HG02885 (cell line): ENCODE data around the gene NEGR1.

Experiments used
- ATAC-seq: cut with Tn5 transposase; IDR thresholded peaks from one replicate; pipeline ENCODE4 v1.9.1; 2021; ENCODE audit warnings: mild to moderate bottlenecking; ENCODE audit not compliant: unreplicated experiment, poor library complexity

NEGR1 gene

DNA sequence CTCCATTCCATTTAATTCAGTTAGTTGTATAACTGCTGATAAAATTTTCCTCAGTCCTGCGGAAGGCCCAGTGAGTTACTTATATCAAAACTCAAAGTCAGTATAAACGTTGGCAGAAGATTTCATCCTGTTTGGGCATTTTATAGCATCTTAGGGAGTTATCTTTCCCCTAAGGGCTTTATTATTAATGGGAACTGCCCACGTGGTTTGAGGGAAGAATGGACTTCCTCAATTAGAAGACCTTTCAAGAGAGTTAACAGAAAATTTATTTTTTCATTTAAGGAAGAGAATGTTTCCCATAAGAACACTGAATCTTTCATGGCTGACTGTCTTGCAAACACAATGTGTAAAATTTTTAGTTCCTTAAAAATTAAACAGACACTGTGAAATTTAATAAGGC lies 400.1 kb downstream of the NEGR1 start:
- ATAC-seq, result no peak

DNA sequence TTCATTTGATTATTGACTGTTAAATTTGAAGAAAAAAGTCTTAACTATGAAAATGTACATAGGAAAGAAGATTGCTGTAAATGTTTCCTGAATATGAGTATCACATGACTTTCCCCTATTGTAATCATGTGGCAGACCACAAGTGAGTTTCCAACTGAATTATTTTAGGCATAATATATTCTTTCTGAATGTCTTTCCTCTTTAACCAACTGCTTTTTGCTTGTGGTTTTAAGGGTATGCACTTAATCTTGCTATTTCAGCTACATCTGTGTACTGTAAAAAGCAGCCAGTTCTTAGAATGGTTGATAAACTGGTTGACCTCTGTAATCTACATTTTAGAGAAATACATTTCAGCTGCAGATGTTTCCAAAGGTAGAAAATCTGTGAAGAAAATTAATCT lies 400.7 kb downstream of the NEGR1 start:
- no peak for ATAC-seq

- no peak for ATAC-seq
Observed at GRCh38 chr1:71869326-71869725, 413.0 kb downstream of the NEGR1 start.

- no peak for ATAC-seq
Observed at GRCh38 chr1:71862756-71863155, 419.6 kb downstream of the NEGR1 start.

GRCh38 chr1:71861022-71861421 lies 421.3 kb downstream of the NEGR1 start:
- ATAC-seq, result no peak

- no peak for ATAC-seq
Observed at GRCh38 chr1:71859806-71860205, 422.5 kb downstream of the NEGR1 start.

- ATAC-seq, result no peak
Observed at GRCh38 chr1:71857862-71858261, 424.5 kb downstream of the NEGR1 start.

DNA sequence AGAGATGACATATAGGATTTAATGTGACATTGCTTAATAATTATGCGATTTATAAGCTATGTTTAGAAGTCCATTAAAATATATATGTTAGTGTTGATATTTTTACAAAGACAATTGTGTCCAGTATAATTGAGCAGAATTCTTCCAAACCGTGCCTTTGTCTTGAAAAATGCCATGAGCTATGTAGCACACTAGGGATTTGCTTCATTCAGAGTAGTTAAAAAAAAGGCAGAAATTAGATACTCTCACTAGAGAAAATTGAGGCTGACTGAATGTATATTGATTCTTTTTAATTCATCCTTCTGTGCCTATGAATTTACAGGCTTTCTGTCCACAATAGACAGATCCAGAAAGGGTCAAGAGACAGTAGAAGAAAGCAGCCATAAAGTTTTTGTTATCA lies 429.0 kb downstream of the NEGR1 start:
- no peak for ATAC-seq

- ATAC-seq, result no peak
Observed at GRCh38 chr1:71850936-71851335, 431.4 kb downstream of the NEGR1 start.

DNA sequence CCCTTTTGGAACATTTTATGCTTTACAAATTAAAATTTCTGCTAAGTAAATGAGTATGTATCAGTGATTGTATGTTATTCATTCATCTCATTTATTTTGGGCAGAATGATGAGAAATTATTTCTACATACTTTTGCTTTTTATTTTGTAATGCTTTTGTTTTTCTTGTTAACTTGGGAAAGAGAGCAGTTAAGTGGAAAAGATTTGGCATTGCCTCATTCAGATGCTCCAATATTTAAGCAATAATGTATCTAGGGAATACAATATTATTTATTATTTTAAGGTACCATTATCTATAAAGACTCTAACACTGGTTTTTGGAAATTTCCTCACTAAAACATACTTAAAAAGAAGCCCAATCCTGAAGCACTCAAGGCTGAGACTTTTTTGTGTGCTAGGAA lies 431.8 kb downstream of the NEGR1 start:
- no peak for ATAC-seq

DNA sequence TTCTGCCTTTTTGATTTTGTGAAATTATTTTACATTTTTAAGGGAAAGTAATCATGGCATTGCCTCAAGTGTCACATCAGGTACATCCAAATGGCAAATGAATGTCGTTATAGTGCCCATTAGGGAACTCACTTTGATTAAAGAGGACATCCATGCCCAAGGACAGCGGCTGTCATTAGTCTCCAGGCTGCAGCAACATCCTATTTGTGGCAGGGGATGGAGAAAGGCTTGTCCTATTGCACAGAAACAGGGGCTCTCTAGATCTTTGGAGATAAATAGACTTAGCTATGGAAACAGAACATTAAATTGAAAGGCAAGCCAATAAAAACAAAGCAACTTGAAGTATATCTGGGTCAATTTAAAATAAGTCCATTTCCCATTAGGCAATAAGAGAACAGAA lies 439.3 kb downstream of the NEGR1 start:
- ATAC-seq, result no peak

DNA sequence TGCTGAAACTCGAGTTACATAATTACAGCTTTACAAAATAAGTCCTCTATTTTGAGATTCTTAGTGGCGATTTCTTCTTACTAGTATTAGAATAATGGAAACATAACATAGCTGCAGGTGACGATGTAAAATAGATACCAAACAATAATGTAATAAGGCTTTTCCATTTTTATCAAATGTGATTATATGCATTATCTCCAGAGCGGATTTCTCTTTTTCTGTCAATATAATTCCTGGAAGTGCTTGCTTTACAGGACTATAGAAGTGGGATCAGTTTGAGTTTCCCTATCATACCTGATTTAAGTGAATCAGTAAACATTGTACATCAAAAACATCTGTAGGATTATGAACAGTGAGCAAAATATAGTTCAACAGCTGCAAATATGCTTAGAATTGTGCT lies 442.5 kb downstream of the NEGR1 start:
- ATAC-seq, result no peak

DNA sequence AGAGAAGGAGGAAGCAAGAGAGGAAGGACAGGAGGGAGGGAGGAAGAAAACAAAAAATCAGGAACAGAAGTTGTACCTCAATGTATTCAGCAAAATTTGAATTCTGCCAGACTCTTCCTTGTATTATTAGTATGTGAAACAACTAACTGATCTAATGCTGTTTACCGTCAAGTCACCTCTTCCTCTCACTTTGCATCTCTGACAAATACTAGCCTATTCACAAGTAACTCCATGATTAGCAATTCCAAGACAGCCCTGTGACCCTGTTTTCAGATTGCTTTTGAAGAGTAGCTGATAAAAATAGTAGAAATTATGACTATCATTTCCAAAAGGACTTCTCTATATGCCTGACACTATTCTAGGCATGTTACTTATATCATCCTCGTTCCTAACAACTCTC lies 445.4 kb downstream of the NEGR1 start:
- ATAC-seq, result no peak

DNA sequence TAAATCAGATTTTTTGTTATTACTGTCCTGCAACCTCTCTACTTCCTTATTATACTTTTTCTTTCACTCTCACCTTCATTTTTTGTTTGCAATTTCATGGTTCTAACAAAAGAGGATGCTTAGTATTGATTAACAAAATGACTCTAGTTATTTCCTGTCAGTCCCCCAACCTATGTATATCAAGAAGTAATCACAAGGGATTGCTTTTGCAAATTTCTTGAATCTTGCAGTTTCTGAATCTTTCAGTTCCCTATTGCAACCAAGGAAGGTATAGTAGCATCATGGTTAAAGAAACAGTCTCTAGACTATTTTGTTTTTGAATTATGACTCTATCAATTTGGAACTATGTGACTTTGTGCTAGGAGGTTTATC lies 446.9 kb downstream of the NEGR1 start:
- ATAC-seq, result peak; percentile 47

DNA sequence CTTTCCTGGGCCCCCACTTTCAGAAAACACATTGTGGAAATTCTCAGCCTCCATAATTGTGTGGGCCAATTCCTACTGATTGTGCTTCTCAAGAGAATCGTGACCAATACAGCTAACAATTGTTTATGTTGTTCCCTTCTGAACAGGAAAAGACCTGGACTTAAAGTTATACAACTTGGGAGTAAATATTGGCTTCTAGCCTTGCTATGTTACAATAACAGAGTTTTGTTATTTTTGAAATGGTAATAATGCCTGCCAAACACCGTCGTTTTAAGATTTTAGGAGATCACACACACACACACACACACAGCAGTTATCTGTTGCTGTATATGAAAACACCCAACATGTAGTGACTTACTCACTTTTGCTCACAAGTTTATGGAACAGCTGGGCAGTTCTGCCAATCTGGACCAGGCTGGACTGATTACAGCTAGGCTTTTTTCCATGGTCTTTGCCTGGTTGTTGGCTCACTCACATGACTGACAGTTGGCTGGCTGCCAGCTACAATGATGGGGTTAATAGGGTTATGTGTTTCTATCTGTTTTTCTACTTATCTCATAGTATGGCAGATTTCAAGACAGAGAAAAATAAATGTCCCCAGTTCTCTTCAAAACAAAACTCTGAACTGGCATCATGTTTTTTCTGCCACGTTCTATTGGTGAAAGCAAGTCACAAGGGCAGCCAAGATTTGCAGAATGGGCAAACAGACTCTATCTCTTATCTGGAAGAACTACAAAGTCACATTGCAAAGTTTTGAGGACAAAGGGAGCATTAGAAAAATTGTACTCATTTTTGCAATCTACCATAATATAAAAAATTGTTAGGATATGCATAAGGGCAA lies 447.5 kb downstream of the NEGR1 start:
- no peak for ATAC-seq

- ATAC-seq, result no peak
Observed at GRCh38 chr1:71831646-71832045, 450.7 kb downstream of the NEGR1 start.

- no peak for ATAC-seq
Observed at GRCh38 chr1:71829346-71829745, 453.0 kb downstream of the NEGR1 start.

- no peak for ATAC-seq
Observed at GRCh38 chr1:71828431-71829012, 453.8 kb downstream of the NEGR1 start.

- ATAC-seq, result no peak
Observed at GRCh38 chr1:71823708-71824305, 458.5 kb downstream of the NEGR1 start.

DNA sequence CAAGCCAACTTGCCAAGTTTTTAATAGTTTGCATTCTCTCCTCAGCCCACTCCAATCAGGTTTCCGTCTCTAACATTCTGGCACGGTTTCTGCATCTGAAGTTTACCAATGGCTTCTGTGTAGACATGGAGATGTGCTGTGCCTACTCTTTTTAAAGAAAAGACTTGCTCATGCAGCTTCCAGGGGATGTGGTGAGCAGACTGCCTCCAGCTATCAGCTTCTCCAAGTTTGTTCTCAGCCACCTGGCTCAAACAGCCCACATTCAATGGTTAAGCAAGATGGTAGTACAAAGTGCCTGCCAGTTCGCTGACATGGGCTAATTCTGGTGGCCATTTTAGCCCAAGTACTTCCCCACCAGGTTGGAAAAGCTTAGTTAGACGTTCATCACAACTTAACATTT lies 465.3 kb downstream of the NEGR1 start:
- no peak for ATAC-seq

DNA sequence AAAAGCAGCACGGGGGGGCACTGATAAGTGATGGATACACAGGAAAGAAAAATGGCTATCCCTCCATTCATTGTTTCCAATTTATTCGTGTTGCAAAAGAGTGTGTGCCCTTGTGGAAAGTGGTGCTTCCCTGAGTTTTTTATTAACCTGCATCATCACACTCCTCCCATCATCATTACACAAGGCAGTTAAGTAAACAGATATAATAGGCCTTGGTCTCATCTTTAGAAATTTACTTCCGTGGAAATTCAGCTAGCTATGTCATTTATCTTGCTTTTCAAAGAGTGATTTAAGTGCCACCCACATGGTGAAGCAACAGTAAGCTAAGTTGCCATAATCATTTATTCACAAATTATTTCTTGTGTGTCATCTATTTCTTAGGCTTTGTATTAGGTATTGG lies 473.3 kb downstream of the NEGR1 start:
- ATAC-seq, result no peak

DNA sequence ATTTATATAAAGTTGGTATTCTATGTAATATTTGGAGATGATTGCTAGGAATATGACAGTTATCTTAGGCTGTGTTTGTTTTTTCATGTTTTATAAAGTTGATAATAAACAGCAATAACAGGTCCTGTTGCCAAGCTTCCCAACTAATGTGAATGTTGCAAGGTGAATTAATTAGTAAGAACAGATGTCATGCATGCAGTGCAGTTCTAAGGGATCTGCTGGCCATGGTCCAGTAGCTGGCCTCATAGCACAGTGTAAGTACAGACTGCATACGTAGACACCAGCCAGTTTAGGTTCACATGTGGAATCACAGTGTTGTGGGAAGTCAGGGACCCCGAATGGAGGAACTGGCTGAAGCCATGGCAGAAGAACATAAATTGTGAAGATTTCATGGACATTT lies 478.2 kb downstream of the NEGR1 start:
- no peak for ATAC-seq
